Fibroblast of upper back skin (primary cell): ENCODE measurements around the gene CD300E.
"Not testable (repeated sequence)": the region's sequence is repeated elsewhere in the genome, so short reads cannot be mapped to it uniquely, and the experiment has no call there.

ENCODE experiments used
- DNase-seq: peaks from one replicate; pipeline ENCODE4 v3.0.0-alpha.2; 2013

CD300E gene

GRCh38 chr17:74597069-74597790 lies 26.3 kb downstream of the CD300E start:
- DNase-seq = no peak

GRCh38 chr17:74595037-74595750 lies 28.3 kb downstream of the CD300E start:
- DNase-seq = no peak

- peak; percentile 8 for DNase-seq
Measured at GRCh38 chr17:74592087-74592990, 31.2 kb downstream of the CD300E start, which contains the start of gene CD300LD. CD300LD (minus strand) TSS chr17:74592283; CDS start chr17:74592202, 81 bp downstream.

- DNase-seq = no peak
Measured at GRCh38 chr17:74591503-74591902, 32.0 kb downstream of the CD300E start.

- DNase-seq = no peak
Measured at GRCh38 chr17:74585711-74586110, 37.8 kb downstream of the CD300E start.

GRCh38 chr17:74584292-74585060 lies 39.1 kb downstream of the CD300E start:
- DNase-seq = no peak

- no peak for DNase-seq
Measured at GRCh38 chr17:74582633-74583032, 40.9 kb downstream of the CD300E start.

GRCh38 chr17:74579900-74580299 lies 43.6 kb downstream of the CD300E start:
- DNase-seq = no peak

GRCh38 chr17:74578979-74579378 lies 44.6 kb downstream of the CD300E start:
- no peak for DNase-seq

- no peak for DNase-seq
Measured at GRCh38 chr17:74574489-74575142, 48.9 kb downstream of the CD300E start.

GRCh38 chr17:74573635-74574034 lies 49.9 kb downstream of the CD300E start:
- DNase-seq = not testable (repeated sequence)

GRCh38 chr17:74573169-74573568 lies 50.4 kb downstream of the CD300E start:
- DNase-seq = no peak

GRCh38 chr17:74571621-74572270 lies 51.8 kb downstream of the CD300E start:
- no peak for DNase-seq

- peak; percentile 93 for DNase-seq
Measured at GRCh38 chr17:74569020-74570003, 54.2 kb downstream of the CD300E start.

GRCh38 chr17:74568106-74568873 lies 55.2 kb downstream of the CD300E start:
- DNase-seq = peak; percentile 40

- DNase-seq = no peak
Measured at GRCh38 chr17:74567397-74567796, 56.1 kb downstream of the CD300E start, which contains the start of gene CD300H. CD300H (minus strand) TSS chr17:74567509.

GRCh38 chr17:74566132-74566753 lies 57.3 kb downstream of the CD300E start:
- peak; percentile 13 for DNase-seq

GRCh38 chr17:74565126-74565525 lies 58.4 kb downstream of the CD300E start:
- DNase-seq = no peak

- no peak for DNase-seq
Measured at GRCh38 chr17:74563358-74563757, 60.2 kb downstream of the CD300E start.
